Panc1 (cell line): Measurements from ENCODE around the gene PTPRE.

Experiments
- TF ChIP-seq, protein P1 (sequence below): fragments of 450-650 bp; IDR thresholded peaks from 2 replicates; pipeline ENCODE4 v1.5.1; 2017; ENCODE audit warnings: mild to moderate bottlenecking
- TF ChIP-seq, protein P2 (sequence below), 2 experiments: IDR thresholded peaks; 2 replicates each; pipeline ENCODE4 v1.6.1; 2011 to 2012; ENCODE audit warnings: low read depth in 2 of 2, control low read depth in 1 of 2, low read length in 1 of 2, mild to moderate bottlenecking in 1 of 2, moderate library complexity in 1 of 2; ENCODE audit not compliant: insufficient read depth in 1 of 2

DNA sequence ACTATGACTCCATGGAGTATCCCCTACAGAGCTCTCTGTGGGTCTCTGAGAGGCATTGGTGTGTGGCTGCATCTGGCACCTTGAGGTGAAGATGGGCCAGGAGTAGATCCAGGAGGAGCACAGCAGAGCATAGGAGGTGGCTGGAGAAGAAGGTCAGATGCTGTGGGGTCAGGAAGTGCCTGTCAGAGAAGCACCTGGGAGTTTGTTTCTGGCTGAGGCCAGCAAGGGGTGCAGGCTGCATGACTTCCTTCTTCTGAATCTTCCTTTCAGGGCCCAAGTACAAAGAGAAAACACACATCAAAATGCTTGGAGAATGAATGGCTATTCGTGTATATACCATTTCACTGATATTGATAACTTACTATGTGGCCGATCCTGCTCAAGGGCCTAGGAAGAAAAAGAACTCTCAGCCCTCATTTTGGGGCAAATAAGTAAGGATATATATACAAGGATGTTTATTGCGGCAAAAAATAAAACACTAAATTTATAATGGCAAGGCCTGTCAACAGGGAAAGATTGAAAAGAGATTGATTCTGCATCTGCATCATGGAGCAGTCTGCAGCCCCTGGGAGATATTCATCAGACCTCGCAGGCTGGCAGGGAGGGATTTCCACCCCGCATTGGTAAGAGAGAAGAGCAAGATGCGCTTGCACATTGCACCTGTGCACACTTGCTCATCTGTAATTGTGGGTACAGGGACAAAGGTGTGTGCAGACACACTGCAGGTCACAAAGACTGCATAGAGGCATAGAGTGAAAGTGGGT, 39.2 kb downstream of the PTPRE start:
- TF ChIP-seq, protein P1, sequence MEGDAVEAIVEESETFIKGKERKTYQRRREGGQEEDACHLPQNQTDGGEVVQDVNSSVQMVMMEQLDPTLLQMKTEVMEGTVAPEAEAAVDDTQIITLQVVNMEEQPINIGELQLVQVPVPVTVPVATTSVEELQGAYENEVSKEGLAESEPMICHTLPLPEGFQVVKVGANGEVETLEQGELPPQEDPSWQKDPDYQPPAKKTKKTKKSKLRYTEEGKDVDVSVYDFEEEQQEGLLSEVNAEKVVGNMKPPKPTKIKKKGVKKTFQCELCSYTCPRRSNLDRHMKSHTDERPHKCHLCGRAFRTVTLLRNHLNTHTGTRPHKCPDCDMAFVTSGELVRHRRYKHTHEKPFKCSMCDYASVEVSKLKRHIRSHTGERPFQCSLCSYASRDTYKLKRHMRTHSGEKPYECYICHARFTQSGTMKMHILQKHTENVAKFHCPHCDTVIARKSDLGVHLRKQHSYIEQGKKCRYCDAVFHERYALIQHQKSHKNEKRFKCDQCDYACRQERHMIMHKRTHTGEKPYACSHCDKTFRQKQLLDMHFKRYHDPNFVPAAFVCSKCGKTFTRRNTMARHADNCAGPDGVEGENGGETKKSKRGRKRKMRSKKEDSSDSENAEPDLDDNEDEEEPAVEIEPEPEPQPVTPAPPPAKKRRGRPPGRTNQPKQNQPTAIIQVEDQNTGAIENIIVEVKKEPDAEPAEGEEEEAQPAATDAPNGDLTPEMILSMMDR = no peak
- TF ChIP-seq, protein P2, sequence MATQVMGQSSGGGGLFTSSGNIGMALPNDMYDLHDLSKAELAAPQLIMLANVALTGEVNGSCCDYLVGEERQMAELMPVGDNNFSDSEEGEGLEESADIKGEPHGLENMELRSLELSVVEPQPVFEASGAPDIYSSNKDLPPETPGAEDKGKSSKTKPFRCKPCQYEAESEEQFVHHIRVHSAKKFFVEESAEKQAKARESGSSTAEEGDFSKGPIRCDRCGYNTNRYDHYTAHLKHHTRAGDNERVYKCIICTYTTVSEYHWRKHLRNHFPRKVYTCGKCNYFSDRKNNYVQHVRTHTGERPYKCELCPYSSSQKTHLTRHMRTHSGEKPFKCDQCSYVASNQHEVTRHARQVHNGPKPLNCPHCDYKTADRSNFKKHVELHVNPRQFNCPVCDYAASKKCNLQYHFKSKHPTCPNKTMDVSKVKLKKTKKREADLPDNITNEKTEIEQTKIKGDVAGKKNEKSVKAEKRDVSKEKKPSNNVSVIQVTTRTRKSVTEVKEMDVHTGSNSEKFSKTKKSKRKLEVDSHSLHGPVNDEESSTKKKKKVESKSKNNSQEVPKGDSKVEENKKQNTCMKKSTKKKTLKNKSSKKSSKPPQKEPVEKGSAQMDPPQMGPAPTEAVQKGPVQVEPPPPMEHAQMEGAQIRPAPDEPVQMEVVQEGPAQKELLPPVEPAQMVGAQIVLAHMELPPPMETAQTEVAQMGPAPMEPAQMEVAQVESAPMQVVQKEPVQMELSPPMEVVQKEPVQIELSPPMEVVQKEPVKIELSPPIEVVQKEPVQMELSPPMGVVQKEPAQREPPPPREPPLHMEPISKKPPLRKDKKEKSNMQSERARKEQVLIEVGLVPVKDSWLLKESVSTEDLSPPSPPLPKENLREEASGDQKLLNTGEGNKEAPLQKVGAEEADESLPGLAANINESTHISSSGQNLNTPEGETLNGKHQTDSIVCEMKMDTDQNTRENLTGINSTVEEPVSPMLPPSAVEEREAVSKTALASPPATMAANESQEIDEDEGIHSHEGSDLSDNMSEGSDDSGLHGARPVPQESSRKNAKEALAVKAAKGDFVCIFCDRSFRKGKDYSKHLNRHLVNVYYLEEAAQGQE (IDR thresholded peaks at IDR 0.05; ENCODE audit: insufficient read depth in 1 of 2, low read depth in 2 of 2, low read length in 1 of 2) = no peak
